Measurements from ENCODE around the gene COL25A1.
"Not testable (repeated sequence)": the region's sequence is repeated elsewhere in the genome, so short reads cannot be mapped to it uniquely, and the experiment has no call there.

The COL25A1 gene

DNA sequence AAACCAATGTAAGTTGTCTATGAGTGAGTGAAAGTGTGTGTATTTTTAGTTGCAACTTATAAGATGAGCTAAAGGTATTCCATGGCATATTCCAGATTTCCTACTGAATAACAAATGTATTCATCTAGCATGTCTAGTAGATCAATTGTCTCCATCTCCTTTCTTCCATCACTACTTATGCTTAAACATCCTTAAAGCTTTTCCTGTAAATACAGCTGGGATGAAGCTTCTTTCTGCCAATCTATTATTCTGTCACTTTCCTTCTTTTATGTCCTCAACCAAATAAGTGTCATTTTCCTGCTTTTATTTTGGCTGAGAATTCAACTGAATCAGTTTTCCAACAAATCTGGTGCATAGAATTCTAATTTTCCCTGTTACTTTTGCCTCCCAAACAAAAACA is 136.3 kb downstream of the COL25A1 start:
- no peak for DNase-seq

DNA sequence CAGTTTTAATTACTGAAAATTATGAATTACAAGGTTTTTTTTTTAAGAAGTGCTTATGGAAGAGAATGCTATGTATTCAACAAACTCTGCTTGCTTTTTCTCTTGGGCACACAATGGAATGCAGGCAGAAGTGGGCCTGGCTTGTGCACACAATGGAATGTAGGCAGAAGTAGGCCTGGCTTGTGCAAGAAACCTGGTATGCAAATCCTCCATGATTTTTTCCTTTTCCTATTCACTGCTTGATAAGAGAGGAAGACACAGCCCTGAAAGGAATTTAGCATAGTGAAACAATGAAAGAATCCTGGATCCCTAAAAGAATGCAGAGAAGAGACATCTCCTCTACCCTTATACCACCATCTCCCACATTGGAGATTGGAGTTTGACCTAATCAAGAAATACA is 138.4 kb downstream of the COL25A1 start:
- DNase-seq, result no peak

DNA sequence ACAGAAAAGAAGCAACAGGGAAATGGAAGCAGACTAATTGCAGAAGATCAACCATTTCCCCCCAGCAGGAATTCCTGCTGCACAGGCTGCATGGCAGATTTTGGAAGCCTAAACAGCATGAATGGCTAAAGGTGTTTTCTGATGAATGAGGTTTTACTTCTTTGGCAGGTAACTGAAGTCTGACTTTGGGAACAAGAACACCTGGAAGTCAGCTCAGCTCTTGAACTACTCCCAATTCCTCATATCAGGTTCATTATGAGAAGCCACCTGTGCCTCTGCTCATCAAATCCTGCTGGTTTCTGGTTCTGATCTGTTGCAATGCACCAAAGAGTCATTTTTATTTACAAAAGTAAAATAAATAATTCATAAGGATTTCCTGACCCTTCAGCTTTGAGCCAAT is 139.0 kb downstream of the COL25A1 start:
- DNase-seq, result no peak

DNA sequence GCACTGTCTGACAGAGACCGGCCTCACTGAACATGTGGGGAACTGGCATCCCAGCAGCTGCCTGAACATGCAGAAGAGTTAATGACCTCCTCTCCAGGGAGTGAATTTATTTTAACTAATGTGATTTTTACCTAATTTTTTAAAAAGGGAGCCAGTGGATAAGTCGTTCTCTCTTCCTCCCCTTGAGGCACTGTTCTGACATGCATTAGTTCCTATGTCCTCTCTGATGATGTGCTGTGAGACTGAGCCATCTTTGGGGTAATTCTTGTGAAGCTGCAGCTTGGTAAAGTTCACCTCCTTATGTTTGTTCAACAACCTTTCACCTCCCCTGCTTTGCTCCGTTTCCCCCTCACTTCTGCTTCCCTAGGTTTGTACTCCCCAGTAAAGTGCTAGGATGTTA is 139.7 kb downstream of the COL25A1 start:
- no peak for DNase-seq

DNA sequence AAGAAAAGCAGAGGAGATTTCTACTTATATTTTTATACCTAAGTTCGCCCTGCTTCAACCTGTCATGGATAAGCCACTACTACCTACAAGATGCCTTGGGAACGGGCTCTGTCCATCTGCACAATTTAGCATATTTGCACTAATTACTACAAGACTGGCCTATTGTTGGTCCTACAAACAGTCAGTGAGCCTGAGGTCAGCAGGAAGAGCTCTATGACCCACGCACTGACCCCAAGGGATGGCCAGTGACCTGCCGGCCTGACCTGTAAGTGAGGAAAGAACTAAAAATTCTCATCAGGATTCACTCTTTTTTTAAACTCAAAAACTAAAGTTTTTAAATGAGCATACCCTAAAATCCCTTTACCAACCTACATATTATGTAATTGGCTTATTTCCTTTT is 142.0 kb downstream of the COL25A1 start:
- no peak for DNase-seq

DNA sequence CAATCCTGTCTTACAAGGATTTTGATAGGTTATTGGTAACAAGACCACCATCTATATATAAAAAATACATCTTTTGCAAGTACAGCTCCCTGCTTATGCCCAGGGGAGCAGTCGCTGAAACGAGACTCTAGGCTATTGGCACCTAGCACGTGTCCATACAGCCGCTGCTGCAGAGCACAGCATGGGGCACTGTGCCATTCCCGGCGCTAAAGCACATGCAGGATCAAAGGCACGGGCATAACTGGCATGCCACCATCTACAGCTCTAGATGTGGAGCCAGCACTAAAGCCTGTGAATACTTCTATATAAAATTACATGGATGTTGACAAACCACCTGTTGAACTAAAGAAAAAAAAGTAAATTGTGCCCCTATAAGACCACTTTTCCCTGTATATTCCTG is 144.8 kb downstream of the COL25A1 start:
- DNase-seq, result no peak

DNA sequence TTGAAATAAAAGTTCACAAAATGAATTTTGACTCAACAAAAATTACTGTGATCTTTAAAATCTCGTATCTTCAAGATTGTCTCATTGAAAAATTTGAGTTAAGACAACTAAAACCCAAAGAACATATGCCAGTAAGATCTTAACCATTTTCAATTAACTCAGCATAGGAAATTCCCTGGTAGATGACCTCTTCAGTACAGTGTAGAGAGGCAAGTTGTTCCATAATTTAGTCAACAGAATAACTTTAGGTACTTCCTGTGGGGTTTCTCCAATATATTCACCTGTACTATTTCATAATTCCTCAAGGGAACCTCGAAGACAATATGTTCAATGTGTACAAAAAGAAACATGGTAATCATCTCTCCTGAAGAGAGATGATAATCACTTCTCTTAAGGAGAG is 145.3 kb downstream of the COL25A1 start:
- no peak for DNase-seq

DNA sequence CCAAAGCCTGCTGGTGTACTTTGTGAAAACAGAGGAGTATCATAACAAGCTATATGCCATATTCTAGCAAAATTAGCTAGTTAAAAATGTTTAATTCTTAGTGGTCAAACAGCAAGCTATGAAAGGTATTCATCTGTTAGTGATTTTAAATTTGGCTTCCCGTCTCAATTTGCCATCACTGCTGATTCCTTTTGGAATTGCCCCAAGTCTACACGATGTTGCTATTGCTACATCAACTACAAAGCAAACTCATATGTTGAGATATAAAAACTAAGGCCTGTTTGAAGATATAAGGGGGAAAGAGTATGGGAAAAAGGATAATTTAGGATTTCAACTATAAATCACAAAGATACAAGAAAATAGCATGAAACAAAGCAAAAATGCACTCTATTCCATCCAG is 146.1 kb downstream of the COL25A1 start:
- DNase-seq, result no peak

DNA sequence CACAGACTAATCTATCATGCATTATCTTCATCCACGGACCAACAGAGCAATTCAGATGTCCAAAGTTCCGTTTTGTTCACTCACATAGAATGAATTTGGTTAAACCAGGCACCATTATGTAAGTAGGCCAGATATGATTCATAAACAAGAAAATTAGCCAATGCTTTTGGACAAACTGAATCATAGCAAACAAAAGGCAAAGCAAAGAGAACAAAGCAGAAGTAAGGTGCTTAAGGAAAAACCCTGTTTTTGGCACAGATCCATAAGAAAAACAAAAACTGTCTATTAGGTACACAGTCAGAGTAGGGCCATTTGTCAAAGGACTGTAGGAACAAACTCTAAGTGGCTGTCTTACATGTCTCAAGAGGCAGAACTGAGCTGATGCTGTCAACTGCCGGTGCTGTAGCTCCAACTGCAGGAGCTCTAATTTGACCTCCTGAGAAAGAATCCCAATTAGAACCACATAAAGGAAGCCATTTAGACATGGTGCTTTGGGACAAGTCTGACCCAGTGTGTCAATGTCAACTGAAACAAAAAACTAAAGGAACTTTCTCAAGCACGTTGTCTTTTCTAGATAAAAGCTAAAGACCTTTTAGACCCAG is 146.7 kb downstream of the COL25A1 start:
- no peak for DNase-seq

DNA sequence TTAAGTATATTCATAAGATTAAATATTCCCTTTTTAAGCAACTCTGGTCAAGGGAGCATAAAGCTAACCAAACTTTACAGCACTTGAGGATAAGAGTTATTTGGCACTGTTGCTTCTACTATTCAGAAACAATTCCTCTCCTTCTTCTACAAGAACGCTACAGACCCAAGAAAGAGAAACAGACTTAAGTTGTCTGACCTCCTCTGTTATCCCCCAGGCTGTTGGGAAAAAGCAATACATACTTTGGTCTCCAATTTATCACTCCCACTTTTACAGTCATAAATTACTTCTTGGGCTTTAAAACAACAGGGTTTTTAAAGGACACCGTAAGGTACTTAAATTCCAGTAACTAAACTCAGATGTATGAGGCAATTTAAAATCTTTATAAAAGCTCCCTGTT is 147.4 kb downstream of the COL25A1 start:
- DNase-seq, result no peak

DNA sequence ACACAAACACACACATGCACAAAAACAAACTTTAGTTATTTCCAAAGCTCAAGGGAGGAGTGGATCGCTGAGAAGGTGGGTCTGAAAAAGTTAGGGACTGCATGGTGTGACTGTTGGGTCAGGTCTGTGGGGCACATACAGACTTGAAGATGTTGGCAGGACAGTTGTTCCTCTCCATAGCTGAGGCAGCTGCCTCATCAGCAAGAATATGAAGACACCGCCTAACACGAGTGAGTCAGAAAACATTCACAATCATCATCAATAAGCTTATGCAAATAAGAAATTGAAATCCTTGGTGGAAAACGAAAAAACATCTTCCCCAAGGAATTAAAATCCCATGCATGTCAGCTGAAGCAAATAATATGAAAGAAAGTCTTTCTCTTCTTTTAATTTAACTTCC is 148.0 kb downstream of the COL25A1 start:
- no peak for DNase-seq

DNA sequence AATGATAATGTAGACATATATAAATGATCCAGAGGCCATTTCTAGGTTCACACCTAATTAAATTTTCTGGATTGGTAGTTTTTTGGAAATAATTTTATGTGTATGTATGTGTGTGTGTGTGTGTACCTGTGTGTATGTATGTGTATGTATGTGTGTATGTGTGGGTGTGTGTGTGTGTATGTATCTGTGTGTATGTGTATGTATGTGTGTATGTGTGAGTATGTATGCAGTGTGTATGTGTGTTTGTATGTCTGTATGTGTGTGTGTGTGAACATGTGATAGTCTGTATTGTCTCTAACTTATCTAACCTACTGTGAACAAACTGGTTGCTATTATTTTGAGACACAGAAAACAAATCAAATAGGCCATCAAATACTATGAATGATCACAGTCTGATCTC is 152.6 kb downstream of the COL25A1 start:
- DNase-seq, result no peak

DNA sequence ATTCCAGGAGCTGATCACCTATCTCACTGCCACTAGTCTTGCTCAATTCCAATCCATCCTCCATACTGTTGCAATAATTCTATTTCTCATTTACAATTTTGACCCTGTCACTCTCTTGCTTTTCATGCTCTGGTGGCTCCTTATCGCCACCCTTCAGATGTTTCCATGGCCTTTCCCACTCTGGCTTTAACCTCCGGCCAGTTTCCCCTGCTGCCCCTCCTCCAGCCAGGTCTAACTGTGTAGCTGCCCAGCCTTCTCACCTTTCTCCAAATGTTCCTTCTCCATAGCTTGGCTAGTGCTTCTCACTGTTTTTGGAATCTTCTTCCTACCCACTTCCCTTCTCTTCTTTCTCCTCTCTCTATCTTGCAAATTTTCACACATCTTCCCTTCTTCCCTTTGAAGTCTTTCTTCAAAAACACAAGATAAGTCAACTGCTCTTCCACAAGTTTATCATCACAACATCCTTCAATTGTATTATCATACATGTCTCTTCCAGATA is 153.8 kb downstream of the COL25A1 start:
- no peak for DNase-seq

DNA sequence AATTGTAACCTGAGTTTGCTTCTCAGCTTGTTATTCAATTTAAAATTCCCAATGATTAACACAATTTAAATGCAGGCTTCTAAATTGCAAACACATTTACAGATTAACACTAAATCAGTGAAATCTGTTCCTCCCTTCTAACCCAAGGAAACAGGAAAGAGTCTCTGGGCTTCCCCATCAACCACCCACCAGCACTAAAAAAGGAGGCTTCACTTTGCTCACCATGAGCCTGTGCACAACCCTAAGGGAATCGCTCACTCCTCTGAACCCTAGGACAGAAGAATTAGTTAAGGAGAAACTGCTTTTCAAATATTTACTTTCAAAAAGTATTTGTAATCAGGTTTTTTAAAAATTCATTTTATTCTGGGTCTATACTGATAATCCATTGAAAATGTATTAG is 155.3 kb downstream of the COL25A1 start:
- no peak for DNase-seq

DNA sequence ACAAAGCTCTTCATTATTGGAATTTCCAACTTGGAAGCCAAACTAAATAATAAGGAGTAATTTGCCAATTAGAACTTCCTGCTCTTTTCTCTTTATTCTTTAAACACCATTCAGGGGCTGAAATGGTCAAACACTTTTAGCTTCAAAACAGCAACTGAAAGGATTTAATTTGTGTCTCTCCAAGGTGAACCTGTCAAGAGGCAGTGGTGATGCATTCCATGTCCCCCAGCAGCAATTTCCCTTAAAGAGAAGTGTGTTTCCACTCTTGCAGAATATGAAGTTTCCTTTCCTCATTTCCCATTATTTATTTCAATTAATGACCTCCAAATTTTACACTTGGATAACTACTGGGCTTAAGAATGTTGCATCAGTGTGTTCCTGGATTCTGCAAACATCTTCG is 156.0 kb downstream of the COL25A1 start:
- DNase-seq, result no peak

DNA sequence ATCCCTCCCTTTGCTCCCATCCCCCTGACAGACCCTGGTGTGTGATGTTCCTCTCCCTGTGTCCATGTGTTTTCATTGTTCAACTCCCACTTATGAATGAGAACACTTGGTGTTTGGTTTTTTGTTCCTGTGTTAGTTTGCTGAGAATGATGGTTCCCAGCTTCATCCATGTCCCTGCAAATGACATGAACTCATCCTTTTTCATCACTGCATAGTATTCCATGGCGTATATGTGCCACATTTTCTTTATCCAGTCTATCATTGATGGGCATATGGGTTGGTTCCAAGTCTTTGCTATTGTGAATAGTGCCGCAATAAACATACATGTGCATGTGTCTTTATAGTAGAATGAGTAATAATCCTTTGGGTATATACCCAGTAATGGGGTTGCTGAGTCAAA is 164.3 kb downstream of the COL25A1 start:
- not testable (repeated sequence) for DNase-seq

DNA sequence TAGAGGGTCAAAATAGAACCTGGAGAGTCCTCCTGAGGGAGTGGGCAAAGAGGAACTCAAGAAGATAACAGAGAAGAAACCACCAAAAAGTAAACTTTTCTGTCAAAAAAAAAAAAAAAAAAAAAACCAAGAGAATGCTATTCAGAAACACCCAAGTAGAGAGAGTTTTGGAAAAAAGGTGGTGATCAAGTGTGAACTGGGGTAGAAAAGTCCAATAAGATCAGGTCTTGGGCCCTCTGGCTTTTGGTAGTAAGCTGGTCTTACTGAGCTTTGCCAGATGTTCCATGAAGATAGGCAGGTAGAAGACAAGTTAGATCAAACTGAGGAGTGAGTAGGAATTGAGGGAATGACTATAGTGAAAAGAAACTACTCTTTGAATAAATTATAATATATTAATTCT is 167.5 kb downstream of the COL25A1 start:
- DNase-seq, result no peak

DNA sequence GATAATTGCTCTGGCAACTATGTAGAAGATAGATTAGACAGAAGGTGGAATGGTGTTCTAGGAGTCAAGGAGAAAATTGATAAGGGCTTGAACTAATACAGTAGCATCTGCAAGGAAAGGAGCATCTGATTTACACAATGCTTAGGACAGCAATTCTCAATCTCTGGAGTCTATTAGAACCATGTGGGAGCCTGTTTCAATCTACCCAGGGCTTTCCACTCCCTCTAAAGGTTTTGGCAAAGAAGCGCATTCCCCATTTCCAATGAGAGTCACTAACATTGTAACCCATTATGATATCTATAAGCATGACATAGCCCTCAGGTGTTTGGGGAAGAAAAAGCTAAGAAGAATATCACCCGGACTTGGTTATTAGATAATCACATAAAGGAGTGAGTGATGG is 168.2 kb downstream of the COL25A1 start:
- DNase-seq, result no peak

DNA sequence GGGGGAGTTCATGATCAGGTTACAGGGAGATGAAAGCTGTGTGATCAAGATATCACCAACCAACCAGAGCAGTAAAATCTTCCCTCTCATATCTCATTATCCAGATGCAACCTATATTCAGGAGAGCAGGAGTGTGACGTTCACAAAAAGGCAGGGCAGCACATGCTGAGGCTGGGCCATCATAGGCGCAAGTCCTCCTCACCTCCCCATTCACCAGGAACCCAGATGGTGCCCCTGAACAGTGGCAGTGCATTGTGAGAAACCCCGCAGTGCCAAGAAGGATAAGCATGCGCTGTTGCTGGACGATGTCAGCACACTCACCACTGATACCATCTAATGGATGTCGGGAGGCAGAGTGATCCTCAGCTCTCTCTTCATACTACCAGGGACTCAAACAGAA is 170.9 kb downstream of the COL25A1 start:
- DNase-seq, result no peak

DNA sequence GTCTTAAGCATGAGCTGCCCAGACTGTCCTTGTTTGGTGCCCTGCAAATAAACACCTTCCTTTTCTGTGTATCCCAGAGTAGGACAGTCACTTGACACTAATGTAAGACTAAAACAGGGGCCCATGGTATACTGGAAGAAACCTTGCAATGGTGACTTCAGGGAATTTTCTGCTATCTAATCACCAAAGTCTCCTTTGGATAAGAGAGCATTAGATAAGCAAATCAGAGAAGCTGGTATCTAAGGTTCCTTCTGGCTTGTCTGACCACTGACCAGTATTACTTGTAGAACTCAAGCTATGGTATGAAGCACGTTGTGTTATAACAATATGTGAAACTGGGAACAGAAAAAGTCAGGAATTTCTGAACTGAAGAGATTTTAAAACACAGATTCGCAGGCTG is 173.9 kb downstream of the COL25A1 start:
- DNase-seq, result no peak

DNA sequence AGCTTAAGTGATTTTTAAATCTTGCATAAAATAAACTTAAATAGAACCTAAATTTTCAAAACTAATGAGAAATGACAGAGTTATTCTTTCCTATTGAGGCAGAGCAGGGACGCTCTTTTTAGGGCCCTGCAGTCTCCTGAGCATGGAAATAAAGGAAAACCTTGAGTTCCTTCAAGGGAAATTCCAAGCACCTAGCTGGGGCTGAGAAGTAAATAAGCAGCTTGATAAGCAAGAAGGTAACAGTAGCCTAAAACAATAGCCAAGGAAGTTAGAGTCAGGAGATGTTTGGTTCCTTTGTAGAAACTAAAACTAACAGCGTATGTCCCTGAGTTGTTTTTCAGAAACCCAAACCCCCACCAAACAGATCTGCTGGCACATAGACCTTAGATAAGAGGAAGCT is 174.6 kb downstream of the COL25A1 start:
- DNase-seq, result no peak

DNA sequence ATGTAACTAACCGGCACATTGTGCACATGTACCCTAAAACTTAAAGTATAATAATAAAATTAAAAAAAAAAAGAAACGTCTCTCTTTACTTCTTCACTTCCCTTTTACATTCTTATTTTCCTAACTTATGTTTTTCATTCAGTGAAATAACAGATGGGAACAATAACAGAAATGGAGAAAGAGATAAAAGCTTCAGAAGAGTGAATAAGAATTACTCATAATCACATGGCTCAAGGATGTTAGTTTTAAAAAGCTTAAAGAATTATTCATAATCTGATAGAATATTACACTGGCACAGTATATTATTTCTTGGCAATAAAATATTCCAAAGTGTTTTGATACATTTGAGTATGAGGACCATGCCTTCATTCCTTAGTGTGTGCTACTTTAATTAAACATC is 175.6 kb downstream of the COL25A1 start:
- DNase-seq, result no peak

DNA sequence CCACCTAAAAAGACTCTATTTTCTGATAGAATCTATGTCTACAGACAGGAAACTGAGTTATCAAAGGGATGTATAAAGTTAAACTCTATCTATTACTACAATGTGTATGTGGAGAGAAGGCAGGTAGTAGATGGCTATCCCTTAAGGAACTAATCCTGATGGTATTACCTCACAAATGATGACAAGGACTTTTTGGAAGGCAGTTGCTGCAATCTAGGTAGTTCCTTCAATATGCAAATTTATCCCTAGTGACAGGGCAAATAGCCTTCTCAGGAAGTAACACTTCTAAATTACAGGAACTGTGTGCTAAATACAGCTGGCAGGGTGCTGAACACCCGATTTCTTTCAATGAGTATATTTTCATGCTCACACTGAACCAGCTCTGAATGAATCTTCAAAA is 177.4 kb downstream of the COL25A1 start:
- no peak for DNase-seq

DNA sequence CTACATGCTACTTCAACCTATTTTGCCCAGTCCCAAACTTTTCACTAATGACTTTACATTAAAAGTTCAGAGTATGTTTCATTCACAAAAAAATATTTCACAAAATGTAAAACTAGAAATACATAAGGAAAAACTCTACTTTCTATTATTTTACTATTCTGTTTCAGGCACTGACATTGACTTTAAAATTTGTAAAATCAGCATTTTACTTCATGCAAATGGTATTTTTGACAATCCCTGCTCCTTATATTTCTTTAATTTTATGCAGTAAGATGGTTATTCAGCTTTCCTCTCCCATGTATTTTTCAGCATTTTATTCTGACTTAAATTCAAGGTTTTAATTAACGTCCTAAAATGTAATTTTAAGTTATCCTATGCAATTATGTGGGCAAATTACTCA is 178.5 kb downstream of the COL25A1 start:
- DNase-seq, result no peak

DNA sequence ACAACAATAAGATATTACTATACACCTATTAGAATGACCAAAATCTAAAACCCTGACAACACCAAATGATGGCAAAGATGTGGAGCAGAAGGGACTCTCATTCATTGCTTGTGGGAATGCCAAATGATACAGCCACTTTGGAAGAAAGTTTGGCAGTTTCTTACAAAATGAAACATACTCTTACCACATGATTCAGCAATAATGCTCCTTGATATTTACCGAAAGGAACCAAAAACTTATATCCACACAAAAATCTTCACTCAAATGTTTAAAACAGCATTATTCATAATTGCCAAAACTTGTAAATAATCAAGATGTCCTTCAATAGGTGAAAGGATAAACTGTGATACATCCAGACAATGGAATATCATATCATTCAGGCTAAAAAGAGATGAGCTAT is 180.9 kb downstream of the COL25A1 start:
- no peak for DNase-seq

DNA sequence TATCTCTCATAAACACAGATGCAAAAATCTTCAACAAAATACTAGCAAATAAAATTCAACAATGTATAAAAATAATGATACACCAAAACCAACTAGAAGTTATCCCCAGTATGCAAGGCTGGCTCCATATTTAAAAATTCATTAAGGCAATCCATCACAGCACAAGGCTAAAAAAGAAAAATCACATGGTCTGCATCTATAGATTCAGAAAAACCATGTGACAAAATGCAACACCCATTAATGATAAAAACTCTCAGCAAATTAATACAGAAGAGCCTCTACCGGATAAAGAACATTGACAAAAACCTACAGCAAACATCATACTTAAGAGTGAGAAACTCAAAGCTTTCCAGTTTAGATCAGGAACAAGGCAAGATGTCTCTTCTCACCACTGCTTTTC is 182.6 kb downstream of the COL25A1 start:
- no peak for DNase-seq

Measured in T1000 (cell line).